Right lobe of liver (tissue), 4 donors: Measurements from ENCODE around the gene CDCP2.

Experiments used
- CTCF ChIP-seq, 4 donors: fragments of 200-600 bp in 3 of 4; fragments of 450-650 bp in 1 of 4; IDR thresholded peaks; one replicate each; pipeline versions ENCODE4 v1.5.1 to v1.8.0; 2016 to 2022; ENCODE audit warnings: antibody characterized with exemption in 4 of 4, mild to moderate bottlenecking in 2 of 4
- POLR2A ChIP-seq: fragments of 450-650 bp; IDR thresholded peaks from one replicate; pipeline ENCODE4 v1.6.1; 2017; ENCODE audit warnings: antibody characterized with exemption, mild to moderate bottlenecking
- donor health status: DM: no; HTN: no; CAD: no.
- donor health status: DM: no; HTN: no; CAD: no.
- donor health status: DM: no; HTN: yes; CAD: no.

GRCh38 chr1:54091666-54092065, 61.1 kb downstream of the CDCP2 start:
- TF ChIP-seq CTCF (IDR thresholded peaks at IDR 0.05), result no peak
- TF ChIP-seq POLR2A, result no peak
